Measurements from ENCODE around the gene OPRD1.

The OPRD1 gene

GRCh38 chr1:28885472-28885877, 73.5 kb downstream of the OPRD1 start:
- no peak for DNase-seq (ENCODE audit: low spot score)

GRCh38 chr1:28885977-28886730, 74.2 kb downstream of the OPRD1 start:
- DNase-seq (ENCODE audit: low spot score) = no peak

- DNase-seq (ENCODE audit: low spot score) = peak; percentile 74
These were observed 74.9 kb downstream of the OPRD1 start for GRCh38 chr1:28886731-28887418.

GRCh38 chr1:28887419-28887834, 75.5 kb downstream of the OPRD1 start:
- no peak for DNase-seq (ENCODE audit: low spot score)

GRCh38 chr1:28887835-28888682, 76.1 kb downstream of the OPRD1 start:
- no peak for DNase-seq (ENCODE audit: low spot score)

GRCh38 chr1:28888915-28889314, 76.9 kb downstream of the OPRD1 start:
- no peak for DNase-seq (ENCODE audit: low spot score)

- no peak for DNase-seq (ENCODE audit: low spot score)
These were observed 77.4 kb downstream of the OPRD1 start for GRCh38 chr1:28889357-28889756.

GRCh38 chr1:28890435-28890834, 78.5 kb downstream of the OPRD1 start:
- DNase-seq (ENCODE audit: low spot score) = no peak

- DNase-seq (ENCODE audit: low spot score) = no peak
These were observed 78.9 kb downstream of the OPRD1 start for GRCh38 chr1:28890836-28891235.

GRCh38 chr1:28891256-28891655, 79.3 kb downstream of the OPRD1 start:
- no peak for DNase-seq (ENCODE audit: low spot score)

- no peak for DNase-seq (ENCODE audit: low spot score)
These were observed 81.6 kb downstream of the OPRD1 start for GRCh38 chr1:28893403-28894102.

GRCh38 chr1:28894785-28895184, 82.8 kb downstream of the OPRD1 start:
- no peak for DNase-seq (ENCODE audit: low spot score)

- DNase-seq (ENCODE audit: low spot score) = no peak
These were observed 84.1 kb downstream of the OPRD1 start for GRCh38 chr1:28895896-28896608.

GRCh38 chr1:28896609-28896986, 84.6 kb downstream of the OPRD1 start:
- DNase-seq (ENCODE audit: low spot score) = no peak

- DNase-seq (ENCODE audit: low spot score) = no peak
These were observed 85.8 kb downstream of the OPRD1 start for GRCh38 chr1:28897789-28898188.

- no peak for DNase-seq (ENCODE audit: low spot score)
These were observed 86.5 kb downstream of the OPRD1 start for GRCh38 chr1:28898405-28898881.

GRCh38 chr1:28899267-28899666, 87.3 kb downstream of the OPRD1 start:
- no peak for DNase-seq (ENCODE audit: low spot score)

GRCh38 chr1:28900562-28900961, 88.6 kb downstream of the OPRD1 start:
- no peak for DNase-seq (ENCODE audit: low spot score)

- DNase-seq (ENCODE audit: low spot score) = no peak
These were observed 90.8 kb downstream of the OPRD1 start for GRCh38 chr1:28902738-28903137.

GRCh38 chr1:28905921-28906666, 94.1 kb downstream of the OPRD1 start:
- no peak for DNase-seq (ENCODE audit: low spot score)

- no peak for DNase-seq (ENCODE audit: low spot score)
These were observed 97.2 kb downstream of the OPRD1 start for GRCh38 chr1:28909198-28909597.
